Prostate gland (tissue), 2 donors: Measurements from ENCODE around the gene CNTF.

Experiments used
- CTCF ChIP-seq, 4 experiments: fragments of 200-600 bp in 2 of 4; fragments of 450-650 bp in 2 of 4; sonication (generic) in 2 of 4; IDR thresholded peaks; 1 replicate in 3 of 4; 2 replicates in 1 of 4; pipeline ENCODE4 v1.5.1; 2016 to 2019; ENCODE audit warnings: antibody characterized with exemption in 4 of 4, mild to moderate bottlenecking in 2 of 4, moderate library complexity in 2 of 4
- POLR2A ChIP-seq: fragments of 450-650 bp; IDR thresholded peaks from one replicate; pipeline ENCODE4 v1.6.1; 2016; ENCODE audit warnings: antibody characterized with exemption, mild to moderate bottlenecking

- TF ChIP-seq CTCF (IDR thresholded peaks at IDR 0.05) (no peak), POLR2A (no peak)
These were observed 47.6 kb upstream of the CNTF start for GRCh38 chr11:58574881-58575280.
